GM11168 (cell line): ENCODE measurements around the gene PCDHB10.
"Not testable (repeated sequence)": the region's sequence is repeated elsewhere in the genome, so short reads cannot be mapped to it uniquely, and the experiment has no call there.

Source experiments
- in situ Hi-C: fragments of 300-500 bp; cut with MboI; formaldehyde crosslinking; loops from one replicate; pipeline ENCODE4 v1.12.0; 2022; ENCODE audit warnings: low sequenced_read_pairs; ENCODE audit not compliant: unreplicated experiment

The PCDHB10 gene

DNA sequence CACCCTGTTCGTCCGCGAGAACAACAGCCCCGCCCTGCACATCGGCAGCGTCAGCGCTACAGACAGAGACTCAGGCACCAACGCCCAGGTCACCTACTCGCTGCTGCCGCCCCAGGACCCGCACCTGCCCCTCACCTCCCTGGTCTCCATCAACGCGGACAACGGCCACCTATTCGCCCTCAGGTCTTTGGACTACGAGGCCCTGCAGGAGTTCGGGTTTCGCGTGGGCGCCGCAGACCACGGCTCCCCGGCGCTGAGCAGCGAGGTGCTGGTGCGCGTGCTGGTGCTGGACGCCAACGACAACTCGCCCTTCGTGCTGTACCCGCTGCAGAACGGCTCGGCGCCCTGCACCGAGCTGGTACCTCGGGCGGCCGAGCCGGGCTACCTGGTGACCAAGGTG lies 43.8 kb downstream of the PCDHB10 start:
- in situ Hi-C loops = not testable (repeated sequence)

GRCh38 chr5:141236516-141237313 lies 44.6 kb downstream of the PCDHB10 start:
- in situ Hi-C loops = no loop called here

- in situ Hi-C loops = no loop called here
These were observed 49.3 kb downstream of the PCDHB10 start for GRCh38 chr5:141241496-141241895.
